ENCODE results near the gene INAFM2.

INAFM2 gene

DNA sequence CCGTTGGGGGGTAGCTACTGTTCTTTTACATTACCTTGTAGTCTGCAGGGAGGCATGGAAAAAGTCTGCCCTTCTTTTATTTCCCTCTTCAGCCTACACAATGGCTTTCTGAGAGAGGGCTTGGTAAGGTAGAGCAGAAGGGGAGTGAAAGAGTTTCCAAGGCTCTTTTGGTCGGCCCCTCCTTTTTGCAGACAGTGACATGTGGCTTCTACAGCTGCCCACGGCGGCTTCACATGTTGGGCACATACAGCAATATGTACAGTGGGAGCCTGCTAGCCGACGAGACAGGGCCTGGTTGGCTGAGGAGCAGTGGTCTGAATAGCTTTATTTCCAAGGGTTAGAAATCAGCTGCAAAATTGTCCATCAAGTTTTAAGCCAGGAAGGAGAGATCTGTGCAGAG is 4.0 kb downstream of the INAFM2 start:
- no peak for TF ChIP-seq EZH2phosphoT487 (IDR thresholded peaks at IDR 0.05; ENCODE audit: borderline replicate concordance, low read length)
- Histone ChIP-seq H3K36me3 (ENCODE audit: control insufficient read depth, low read length) (no peaks in the 10 kb centered on the region), H3K4me2 (ENCODE audit: low read length) (no peak overlapping the region), H3K27me3 (ENCODE audit: control insufficient read depth, low read length) (peaks cover 6% of the 10 kb centered on the region; the same call in 1 of the 2 replicates), H3K4me1 (ENCODE audit: control insufficient read depth, low read length) (peaks cover 24% of the 10 kb centered on the region), H3K9me2 (replicated peaks; ENCODE audit: control insufficient read depth, low read length) (no peaks in the 10 kb centered on the region), H3K4me3 (ENCODE audit: low read length) (no peak overlapping the region), H4K20me1 (ENCODE audit: control insufficient read depth, insufficient read depth, low read depth, low read length) (no peaks in the 10 kb centered on the region), H3K27ac (ENCODE audit: low read depth, low read length) (no peak overlapping the region), H3K9me3 (ENCODE audit: control insufficient read depth, insufficient read depth, low read length) (no peaks in the 10 kb centered on the region), H3F3A (ENCODE audit: control insufficient read depth, insufficient read depth) (peaks cover 7% of the 10 kb centered on the region; the same call in 1 of the 2 replicates), H3K79me2 (ENCODE audit: control insufficient read depth, low read length) (no peaks in the 10 kb centered on the region)

DNA sequence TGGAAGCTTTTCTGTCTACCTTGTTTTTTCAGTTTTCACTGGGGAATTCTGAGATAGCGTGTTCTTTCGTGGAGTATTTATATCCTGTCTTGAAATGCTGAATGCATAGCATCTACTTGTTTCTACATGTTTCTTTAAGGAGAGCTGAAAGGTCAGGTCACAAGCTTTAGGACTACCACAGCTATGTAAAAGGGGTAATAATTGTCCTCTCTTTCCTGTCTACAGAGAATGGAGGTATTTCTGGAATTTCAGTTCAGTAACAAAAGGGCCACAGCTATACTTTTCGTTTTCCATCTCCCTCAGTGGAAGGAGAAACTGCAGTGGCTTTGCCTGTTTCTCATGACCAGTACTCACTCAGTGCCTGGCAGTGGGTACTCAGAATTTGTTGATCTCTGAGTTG is 4.7 kb downstream of the INAFM2 start:
- H3K4me3 ChIP-seq (ENCODE audit: low read length), result no peak overlapping the region
- no peak overlapping the region for H3K4me2 ChIP-seq (ENCODE audit: low read length)
- H3K27ac ChIP-seq (ENCODE audit: low read depth, low read length), result no peak overlapping the region
- no peaks in the 10 kb centered on the region for H4K20me1 ChIP-seq (ENCODE audit: control insufficient read depth, insufficient read depth, low read depth, low read length)
- peaks cover 7% of the 10 kb centered on the region; the same call in 1 of the 2 replicates for H3F3A ChIP-seq (ENCODE audit: control insufficient read depth, insufficient read depth)
- no peaks in the 10 kb centered on the region for H3K9me2 ChIP-seq (replicated peaks; ENCODE audit: control insufficient read depth, low read length)
- H3K9me3 ChIP-seq (ENCODE audit: control insufficient read depth, insufficient read depth, low read length), result no peaks in the 10 kb centered on the region
- no peak for TF ChIP-seq EZH2phosphoT487 (IDR thresholded peaks at IDR 0.05; ENCODE audit: borderline replicate concordance, low read length)
- TF ChIP-seq, protein P1, sequence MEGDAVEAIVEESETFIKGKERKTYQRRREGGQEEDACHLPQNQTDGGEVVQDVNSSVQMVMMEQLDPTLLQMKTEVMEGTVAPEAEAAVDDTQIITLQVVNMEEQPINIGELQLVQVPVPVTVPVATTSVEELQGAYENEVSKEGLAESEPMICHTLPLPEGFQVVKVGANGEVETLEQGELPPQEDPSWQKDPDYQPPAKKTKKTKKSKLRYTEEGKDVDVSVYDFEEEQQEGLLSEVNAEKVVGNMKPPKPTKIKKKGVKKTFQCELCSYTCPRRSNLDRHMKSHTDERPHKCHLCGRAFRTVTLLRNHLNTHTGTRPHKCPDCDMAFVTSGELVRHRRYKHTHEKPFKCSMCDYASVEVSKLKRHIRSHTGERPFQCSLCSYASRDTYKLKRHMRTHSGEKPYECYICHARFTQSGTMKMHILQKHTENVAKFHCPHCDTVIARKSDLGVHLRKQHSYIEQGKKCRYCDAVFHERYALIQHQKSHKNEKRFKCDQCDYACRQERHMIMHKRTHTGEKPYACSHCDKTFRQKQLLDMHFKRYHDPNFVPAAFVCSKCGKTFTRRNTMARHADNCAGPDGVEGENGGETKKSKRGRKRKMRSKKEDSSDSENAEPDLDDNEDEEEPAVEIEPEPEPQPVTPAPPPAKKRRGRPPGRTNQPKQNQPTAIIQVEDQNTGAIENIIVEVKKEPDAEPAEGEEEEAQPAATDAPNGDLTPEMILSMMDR (IDR thresholded peaks at IDR 0.05; ENCODE audit: low read depth, low read length, poor library complexity, severe bottlenecking), result no peak
- no peaks in the 10 kb centered on the region for H3K36me3 ChIP-seq (ENCODE audit: control insufficient read depth, low read length)
- peaks cover 6% of the 10 kb centered on the region; the same call in 1 of the 2 replicates for H3K27me3 ChIP-seq (ENCODE audit: control insufficient read depth, low read length)
- H3K79me2 ChIP-seq (ENCODE audit: control insufficient read depth, low read length), result no peaks in the 10 kb centered on the region
- peaks cover 18% of the 10 kb centered on the region for H3K4me1 ChIP-seq (ENCODE audit: control insufficient read depth, low read length)

DNA sequence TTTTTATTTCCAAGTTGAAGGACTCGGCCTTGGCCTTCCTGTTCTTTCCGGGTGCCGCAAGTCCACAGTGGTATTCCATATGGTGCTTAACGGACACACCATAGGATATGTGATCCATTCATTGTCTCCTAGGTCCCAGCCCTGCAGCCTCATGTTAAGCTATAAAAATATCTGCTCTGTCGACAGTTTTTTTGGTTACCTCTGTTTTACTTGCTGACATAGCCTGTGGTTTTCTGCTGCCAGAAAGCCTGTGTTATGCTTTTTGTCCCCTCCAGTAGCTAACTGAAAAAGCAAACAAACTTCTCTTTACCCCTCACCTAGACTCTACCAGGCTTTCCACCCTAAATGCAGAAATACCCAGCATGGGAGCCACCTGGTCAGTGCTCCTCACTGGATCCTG is 5.3 kb downstream of the INAFM2 start:
- no peaks in the 10 kb centered on the region for H3K79me2 ChIP-seq (ENCODE audit: control insufficient read depth, low read length)
- no peaks in the 10 kb centered on the region for H4K20me1 ChIP-seq (ENCODE audit: control insufficient read depth, insufficient read depth, low read depth, low read length)
- peaks cover 6% of the 10 kb centered on the region; the same call in 1 of the 2 replicates for H3K27me3 ChIP-seq (ENCODE audit: control insufficient read depth, low read length)
- peaks cover 7% of the 10 kb centered on the region; the same call in 1 of the 2 replicates for H3F3A ChIP-seq (ENCODE audit: control insufficient read depth, insufficient read depth)
- H3K4me1 ChIP-seq (ENCODE audit: control insufficient read depth, low read length), result peaks cover 21% of the 10 kb centered on the region
- no peaks in the 10 kb centered on the region for H3K36me3 ChIP-seq (ENCODE audit: control insufficient read depth, low read length)
- no peak overlapping the region for H3K4me3 ChIP-seq (ENCODE audit: low read length)
- H3K27ac ChIP-seq (ENCODE audit: low read depth, low read length), result no peak overlapping the region
- TF ChIP-seq EZH2phosphoT487 (IDR thresholded peaks at IDR 0.05; ENCODE audit: borderline replicate concordance, low read length), result no peak
- TF ChIP-seq, protein P1 (IDR thresholded peaks at IDR 0.05; ENCODE audit: low read depth, low read length, poor library complexity, severe bottlenecking), result no peak
- H3K4me2 ChIP-seq (ENCODE audit: low read length), result no peak overlapping the region
- no peaks in the 10 kb centered on the region for H3K9me3 ChIP-seq (ENCODE audit: control insufficient read depth, insufficient read depth, low read length)
- H3K9me2 ChIP-seq (replicated peaks; ENCODE audit: control insufficient read depth, low read length), result no peaks in the 10 kb centered on the region

DNA sequence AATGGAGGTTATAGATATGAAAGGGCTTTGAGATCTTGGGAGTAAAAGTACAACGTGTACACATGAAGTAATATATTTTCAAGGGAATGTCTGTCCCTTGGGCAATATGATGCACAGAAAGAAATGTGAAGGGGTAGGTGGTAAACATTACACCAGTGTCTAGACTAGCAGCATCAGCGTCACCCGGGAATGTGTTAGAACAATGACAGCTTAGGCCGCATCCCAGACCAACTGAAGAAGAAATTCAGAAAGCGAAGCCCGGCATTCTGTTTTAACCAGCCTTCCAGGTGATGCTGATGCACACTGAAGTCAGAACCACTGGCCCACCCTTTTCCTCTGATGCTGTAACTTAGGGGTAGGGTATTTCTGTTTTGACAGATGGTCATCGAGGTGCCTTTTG is 6.3 kb downstream of the INAFM2 start:
- peaks cover 26% of the 10 kb centered on the region for H3K4me1 ChIP-seq (ENCODE audit: control insufficient read depth, low read length)
- no peak for TF ChIP-seq EZH2phosphoT487 (IDR thresholded peaks at IDR 0.05; ENCODE audit: borderline replicate concordance, low read length)
- TF ChIP-seq, protein P1 (IDR thresholded peaks at IDR 0.05; ENCODE audit: low read depth, low read length, poor library complexity, severe bottlenecking), result no peak
- H3K9me2 ChIP-seq (replicated peaks; ENCODE audit: control insufficient read depth, low read length), result no peaks in the 10 kb centered on the region
- H3K4me2 ChIP-seq (ENCODE audit: low read length), result no peak overlapping the region
- no peak overlapping the region for H3K27ac ChIP-seq (ENCODE audit: low read depth, low read length)
- no peaks in the 10 kb centered on the region for H3K79me2 ChIP-seq (ENCODE audit: control insufficient read depth, low read length)
- peaks cover 7% of the 10 kb centered on the region; the same call in 1 of the 2 replicates for H3F3A ChIP-seq (ENCODE audit: control insufficient read depth, insufficient read depth)
- no peaks in the 10 kb centered on the region for H3K36me3 ChIP-seq (ENCODE audit: control insufficient read depth, low read length)
- peaks cover 4% of the 10 kb centered on the region; the same call in 1 of the 2 replicates for H3K27me3 ChIP-seq (ENCODE audit: control insufficient read depth, low read length)
- no peak overlapping the region for H3K4me3 ChIP-seq (ENCODE audit: low read length)
- H4K20me1 ChIP-seq (ENCODE audit: control insufficient read depth, insufficient read depth, low read depth, low read length), result no peaks in the 10 kb centered on the region
- no peaks in the 10 kb centered on the region for H3K9me3 ChIP-seq (ENCODE audit: control insufficient read depth, insufficient read depth, low read length)
